ENCODE results near the gene SPAG5.

Gene SPAG5

GRCh38 chr17:28641579-28641978, 42.8 kb upstream of the SPAG5 start:
- in situ Hi-C loops (cut with HindIII; ENCODE audit: low pct_ligation_motif_present, low sequenced_read_pairs): no loop called here
- no peak overlapping the region for H3K4me3 ChIP-seq (ENCODE audit: low read depth, low read length)
- no peak for TF ChIP-seq CTCF (IDR thresholded peaks at IDR 0.05; ENCODE audit: low read depth, low read length, missing control alignments)
- H3K36me3 ChIP-seq (replicated peaks): peaks cover 66% of the 10 kb centered on the region
- H3K27ac ChIP-seq: no peak overlapping the region
- DNase-seq: no peak
- no peaks in the 10 kb centered on the region for H3K27me3 ChIP-seq (replicated peaks)

GRCh38 chr17:28635506-28635905, 36.7 kb upstream of the SPAG5 start:
- Histone ChIP-seq H3K4me3 (ENCODE audit: low read depth, low read length) (no peak overlapping the region), H3K36me3 (replicated peaks) (peaks cover 90% of the 10 kb centered on the region), H3K27ac (no peak overlapping the region), H3K27me3 (replicated peaks) (no peaks in the 10 kb centered on the region)
- TF ChIP-seq CTCF (IDR thresholded peaks at IDR 0.05; ENCODE audit: low read depth, low read length, missing control alignments): no peak
- in situ Hi-C loops (cut with HindIII; ENCODE audit: low pct_ligation_motif_present, low sequenced_read_pairs): no loop called here
- DNase-seq: no peak

- Histone ChIP-seq H3K4me3 (ENCODE audit: low read depth, low read length) (no peak overlapping the region), H3K36me3 (replicated peaks) (peaks cover 88% of the 10 kb centered on the region), H3K27me3 (replicated peaks) (no peaks in the 10 kb centered on the region), H3K27ac (no peak overlapping the region)
- no peak for DNase-seq
- in situ Hi-C loops (cut with HindIII; ENCODE audit: low pct_ligation_motif_present, low sequenced_read_pairs): no loop called here
- no peak for TF ChIP-seq CTCF (IDR thresholded peaks at IDR 0.05; ENCODE audit: low read depth, low read length, missing control alignments)
Observed at GRCh38 chr17:28634206-28634865, 35.5 kb upstream of the SPAG5 start.

GRCh38 chr17:28626818-28627217, 28.0 kb upstream of the SPAG5 start:
- no peak for DNase-seq
- no peak overlapping the region for H3K27ac ChIP-seq
- no peak for TF ChIP-seq CTCF (IDR thresholded peaks at IDR 0.05; ENCODE audit: low read depth, low read length, missing control alignments)
- peaks cover 73% of the 10 kb centered on the region for H3K36me3 ChIP-seq (replicated peaks)
- no peak overlapping the region for H3K4me3 ChIP-seq (ENCODE audit: low read depth, low read length)
- H3K27me3 ChIP-seq (replicated peaks): no peaks in the 10 kb centered on the region
- in situ Hi-C loops (cut with HindIII; ENCODE audit: low pct_ligation_motif_present, low sequenced_read_pairs): no loop called here

- Histone ChIP-seq H3K4me3 (ENCODE audit: low read depth, low read length) (no peak overlapping the region), H3K27ac (no peak overlapping the region), H3K36me3 (replicated peaks) (peaks cover 76% of the 10 kb centered on the region), H3K27me3 (replicated peaks) (no peaks in the 10 kb centered on the region)
- DNase-seq: no peak
- TF ChIP-seq CTCF (IDR thresholded peaks at IDR 0.05; ENCODE audit: low read depth, low read length, missing control alignments): no peak
- in situ Hi-C loops (cut with HindIII; ENCODE audit: low pct_ligation_motif_present, low sequenced_read_pairs): no loop called here
Observed at GRCh38 chr17:28624148-28624547, 25.3 kb upstream of the SPAG5 start.

GRCh38 chr17:28623696-28624095, 24.9 kb upstream of the SPAG5 start:
- no peak for TF ChIP-seq CTCF (IDR thresholded peaks at IDR 0.05; ENCODE audit: low read depth, low read length, missing control alignments)
- Histone ChIP-seq H3K36me3 (replicated peaks) (peaks cover 81% of the 10 kb centered on the region), H3K27me3 (replicated peaks) (no peaks in the 10 kb centered on the region), H3K4me3 (ENCODE audit: low read depth, low read length) (no peak overlapping the region), H3K27ac (no peak overlapping the region)
- in situ Hi-C loops (cut with HindIII; ENCODE audit: low pct_ligation_motif_present, low sequenced_read_pairs): no loop called here
- no peak for DNase-seq
